Lower lobe of right lung (tissue), 2 donors: ENCODE results near the gene CCDC201. TPM values are rescaled to one million over a fixed set of nuclear protein-coding genes. Genes with fewer than 3 reads are reported as not detected.
A peak's percentile ranks its signal among the peaks of the same experiment; 100 is the strongest.

ENCODE experiments used
- ATAC-seq, 2 donors: fragments of 200-7000 bp; cut with Tn5 transposase; one replicate each; pipeline ENCODE4 v1.9.1; 2020 to 2022; ENCODE audit warnings: mild to moderate bottlenecking in 2 of 2, moderate library complexity in 2 of 2
- DNase-seq: peaks from one replicate; pipeline ENCODE4 v3.0.0-alpha.2; 2020
- H3K27ac ChIP-seq: fragments of 200-600 bp; one replicate; pipeline ENCODE4 v1.8.0; 2022
- H3K27me3 ChIP-seq: fragments of 200-600 bp; one replicate; pipeline ENCODE4 v1.8.0; 2022; ENCODE audit warnings: low read depth
- H3K36me3 ChIP-seq: fragments of 200-600 bp; one replicate; pipeline ENCODE4 v1.8.0; 2022; ENCODE audit warnings: mild to moderate bottlenecking
- H3K4me1 ChIP-seq: fragments of 200-600 bp; one replicate; pipeline ENCODE4 v1.8.0; 2022
- H3K4me3 ChIP-seq: fragments of 200-600 bp; one replicate; pipeline ENCODE4 v1.8.0; 2022; ENCODE audit warnings: mild to moderate bottlenecking
- H3K9me3 ChIP-seq: fragments of 200-600 bp; one replicate; pipeline ENCODE4 v1.8.0; 2022
- intact Hi-C: fragments of 100-400 bp; cut with DNase I; formaldehyde crosslinking; loops from one replicate; pipeline ENCODE4 v1.11.0; 2022
- total RNA-seq: library from RNA; stranded (reverse); fragmentation: NEBNext Ultra II Directional; extraction: Animal tissue kit (Norgen Biotek cat#: 25700); gene quantifications from one replicate; pipeline ENCODE4 v1.2.1, GENCODE V29; 2021
- TF ChIP-seq, protein P1 (sequence below): fragments of 200-600 bp; IDR thresholded peaks from one replicate; pipeline ENCODE4 v1.8.0; 2022; ENCODE audit warnings: antibody characterized with exemption, mild to moderate bottlenecking
- donor health status: DM: no; HTN: yes; CAD: no; lungs with severe emphysema.

CCDC201 gene
- total RNA-seq, 1 donor from 2014 or later: not detected

DNA sequence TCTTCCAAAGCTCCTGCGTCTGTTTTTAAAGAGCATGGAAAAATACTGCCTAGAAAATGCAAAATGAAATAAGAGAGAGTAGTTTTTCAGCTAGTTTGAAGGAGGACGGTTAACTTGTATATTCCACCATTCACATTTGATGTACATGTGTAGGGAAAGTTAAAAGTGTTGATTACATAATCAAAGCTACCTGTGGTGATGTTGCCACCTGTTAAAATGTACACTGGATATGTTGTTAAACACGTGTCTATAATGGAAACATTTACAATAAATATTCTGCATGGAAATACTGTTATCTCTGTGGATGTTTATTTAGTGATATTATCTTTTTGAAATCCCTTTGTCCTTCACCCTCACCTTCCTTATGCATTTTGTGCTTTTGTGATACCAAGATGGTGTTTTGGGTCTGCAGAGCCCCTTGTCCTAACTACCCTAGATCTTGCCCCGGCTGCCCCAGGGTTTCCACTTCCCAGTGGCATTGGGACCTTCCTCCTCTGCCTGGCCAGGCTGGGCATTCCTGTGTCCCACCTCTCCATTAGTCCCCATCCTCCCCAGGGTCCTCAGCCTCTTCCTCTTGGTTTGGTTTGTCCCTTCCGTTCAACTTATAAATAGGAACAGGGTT is 20.6 kb upstream of the CCDC201 start:
- DNase-seq (no peak), ATAC-seq (no peak)
- H3K27me3 ChIP-seq: peaks cover 19% of the 10 kb centered on the region
- no peaks in the 10 kb centered on the region for H3K36me3 ChIP-seq
- H3K4me3 ChIP-seq: no peak overlapping the region
- peaks cover 5% of the 10 kb centered on the region for H3K4me1 ChIP-seq
- H3K27ac ChIP-seq: no peak overlapping the region
- intact Hi-C loops: no loop called here
- TF ChIP-seq, protein P1, sequence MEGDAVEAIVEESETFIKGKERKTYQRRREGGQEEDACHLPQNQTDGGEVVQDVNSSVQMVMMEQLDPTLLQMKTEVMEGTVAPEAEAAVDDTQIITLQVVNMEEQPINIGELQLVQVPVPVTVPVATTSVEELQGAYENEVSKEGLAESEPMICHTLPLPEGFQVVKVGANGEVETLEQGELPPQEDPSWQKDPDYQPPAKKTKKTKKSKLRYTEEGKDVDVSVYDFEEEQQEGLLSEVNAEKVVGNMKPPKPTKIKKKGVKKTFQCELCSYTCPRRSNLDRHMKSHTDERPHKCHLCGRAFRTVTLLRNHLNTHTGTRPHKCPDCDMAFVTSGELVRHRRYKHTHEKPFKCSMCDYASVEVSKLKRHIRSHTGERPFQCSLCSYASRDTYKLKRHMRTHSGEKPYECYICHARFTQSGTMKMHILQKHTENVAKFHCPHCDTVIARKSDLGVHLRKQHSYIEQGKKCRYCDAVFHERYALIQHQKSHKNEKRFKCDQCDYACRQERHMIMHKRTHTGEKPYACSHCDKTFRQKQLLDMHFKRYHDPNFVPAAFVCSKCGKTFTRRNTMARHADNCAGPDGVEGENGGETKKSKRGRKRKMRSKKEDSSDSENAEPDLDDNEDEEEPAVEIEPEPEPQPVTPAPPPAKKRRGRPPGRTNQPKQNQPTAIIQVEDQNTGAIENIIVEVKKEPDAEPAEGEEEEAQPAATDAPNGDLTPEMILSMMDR: no peak
- H3K9me3 ChIP-seq: no peaks in the 10 kb centered on the region

DNA sequence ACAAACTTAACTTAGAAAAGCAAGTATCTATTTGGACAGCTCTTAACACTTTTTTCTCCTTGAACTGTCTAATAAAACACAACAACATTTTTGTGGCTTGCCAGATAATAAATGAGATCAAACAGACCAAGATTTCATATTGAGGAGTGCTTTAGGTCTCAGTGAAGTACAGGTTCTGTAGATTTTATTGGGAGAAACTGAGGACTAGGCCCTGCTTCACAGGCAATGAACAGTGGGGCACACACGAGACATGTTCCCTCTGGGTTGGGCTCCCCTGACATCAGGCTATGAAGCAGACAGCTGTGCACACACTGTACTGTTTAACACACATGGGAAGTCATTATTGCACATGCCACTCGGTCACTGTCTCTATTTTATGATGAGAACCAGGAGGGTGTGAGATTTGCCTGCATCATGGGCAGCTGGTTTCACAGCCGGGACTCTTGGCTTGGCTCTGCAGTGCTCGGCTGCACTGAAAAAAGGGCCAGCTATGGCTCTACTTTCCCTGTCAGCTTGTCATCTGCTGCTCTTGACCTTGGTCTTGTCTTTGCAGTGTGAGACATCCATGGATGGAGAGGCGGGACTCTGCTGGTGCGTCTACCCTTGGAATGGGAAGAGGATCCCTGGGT is 19.6 kb upstream of the CCDC201 start:
- peaks cover 29% of the 10 kb centered on the region for H3K27me3 ChIP-seq
- ATAC-seq: no peak

DNA sequence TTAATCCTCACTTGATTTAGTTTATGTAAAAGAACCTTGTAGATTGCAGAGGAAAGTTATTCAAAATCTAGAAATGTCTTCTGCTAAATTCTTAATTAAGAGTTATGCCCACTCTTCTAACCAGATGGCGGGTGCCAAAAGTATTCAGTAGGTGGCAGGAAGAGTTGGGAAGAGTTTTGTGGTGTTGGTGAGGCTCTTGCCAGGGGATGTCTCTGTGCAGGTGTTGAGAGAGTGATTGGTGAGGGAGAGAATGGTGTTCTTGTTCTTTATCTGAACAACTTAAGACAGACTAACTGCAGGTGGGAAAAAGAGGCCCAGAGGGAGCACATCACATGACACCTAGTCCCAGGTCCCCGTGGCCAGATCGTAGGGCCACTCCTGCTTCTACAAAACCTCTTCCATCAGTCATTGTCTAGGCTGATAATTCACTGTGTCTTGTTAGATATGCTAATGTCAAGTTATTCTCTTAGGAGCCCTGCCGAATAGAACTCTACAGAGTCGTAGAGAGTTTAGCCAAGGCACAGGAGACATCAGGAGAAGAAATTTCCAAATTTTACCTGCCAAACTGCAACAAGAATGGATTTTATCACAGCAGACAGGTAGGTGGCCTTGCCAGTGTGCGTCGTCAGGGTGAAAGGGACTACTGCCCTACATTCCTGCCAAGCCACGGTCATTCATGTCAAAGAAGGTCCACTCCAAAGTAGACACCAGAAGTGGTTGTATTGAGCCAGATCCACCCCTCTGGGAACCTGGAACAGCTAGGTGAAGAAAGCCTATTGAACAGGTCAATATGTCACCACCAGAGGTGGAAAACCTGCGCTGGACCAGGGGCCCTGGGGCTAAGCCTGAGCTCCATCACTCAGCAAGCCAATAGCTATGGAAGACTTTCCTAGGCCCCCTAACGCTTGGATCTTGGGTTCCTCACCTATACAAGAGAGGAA is 18.9 kb upstream of the CCDC201 start:
- Histone ChIP-seq H3K27ac (no peak overlapping the region), H3K4me1 (peaks cover 8% of the 10 kb centered on the region), H3K27me3 (peaks cover 36% of the 10 kb centered on the region), H3K9me3 (no peaks in the 10 kb centered on the region), H3K4me3 (no peak overlapping the region), H3K36me3 (no peaks in the 10 kb centered on the region)
- intact Hi-C loops: no loop called here
- no peak for ATAC-seq
- no peak for DNase-seq
- TF ChIP-seq, protein P1: no peak

More for the DNA sequence above, 19.6 kb upstream of the CCDC201 start:
- intact Hi-C loops: no loop called here
- Histone ChIP-seq H3K36me3 (no peaks in the 10 kb centered on the region), H3K27ac (no peak overlapping the region), H3K9me3 (no peaks in the 10 kb centered on the region), H3K4me1 (peaks cover 8% of the 10 kb centered on the region), H3K4me3 (no peak overlapping the region)
- TF ChIP-seq, protein P1: no peak
- DNase-seq: no peak

DNA sequence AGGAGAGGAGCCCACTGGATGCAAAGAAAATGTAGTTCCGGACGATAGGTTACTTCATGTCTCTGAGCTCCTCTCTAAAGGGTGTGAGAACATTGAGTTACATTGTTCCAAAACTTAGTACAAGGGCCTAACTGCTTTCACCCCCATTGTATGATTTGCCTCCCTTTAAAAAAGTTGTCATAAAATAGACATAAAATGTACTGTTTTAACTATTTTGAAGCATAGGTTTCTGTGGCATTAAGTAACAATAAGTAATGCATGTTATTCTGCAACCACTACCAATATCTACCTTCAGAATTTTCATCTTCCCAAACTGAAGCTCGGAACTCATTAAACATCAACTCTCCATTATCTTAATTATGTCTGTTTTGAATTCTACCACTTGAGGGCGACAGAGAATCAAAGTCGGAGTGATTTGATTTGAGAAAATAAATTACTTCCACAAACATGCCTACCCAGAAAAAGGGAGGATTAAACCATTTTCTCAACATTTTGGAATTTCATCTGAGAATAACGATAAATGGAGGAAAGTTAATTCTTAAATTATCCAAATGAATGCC is 18.1 kb upstream of the CCDC201 start:
- ATAC-seq: no peak
- Histone ChIP-seq H3K27me3 (peaks cover 44% of the 10 kb centered on the region), H3K36me3 (no peaks in the 10 kb centered on the region), H3K4me3 (no peak overlapping the region), H3K4me1 (peaks cover 8% of the 10 kb centered on the region), H3K9me3 (no peaks in the 10 kb centered on the region), H3K27ac (no peak overlapping the region)
- intact Hi-C loops: no loop called here
- TF ChIP-seq, protein P1: peak; percentile 58
- DNase-seq: no peak

DNA sequence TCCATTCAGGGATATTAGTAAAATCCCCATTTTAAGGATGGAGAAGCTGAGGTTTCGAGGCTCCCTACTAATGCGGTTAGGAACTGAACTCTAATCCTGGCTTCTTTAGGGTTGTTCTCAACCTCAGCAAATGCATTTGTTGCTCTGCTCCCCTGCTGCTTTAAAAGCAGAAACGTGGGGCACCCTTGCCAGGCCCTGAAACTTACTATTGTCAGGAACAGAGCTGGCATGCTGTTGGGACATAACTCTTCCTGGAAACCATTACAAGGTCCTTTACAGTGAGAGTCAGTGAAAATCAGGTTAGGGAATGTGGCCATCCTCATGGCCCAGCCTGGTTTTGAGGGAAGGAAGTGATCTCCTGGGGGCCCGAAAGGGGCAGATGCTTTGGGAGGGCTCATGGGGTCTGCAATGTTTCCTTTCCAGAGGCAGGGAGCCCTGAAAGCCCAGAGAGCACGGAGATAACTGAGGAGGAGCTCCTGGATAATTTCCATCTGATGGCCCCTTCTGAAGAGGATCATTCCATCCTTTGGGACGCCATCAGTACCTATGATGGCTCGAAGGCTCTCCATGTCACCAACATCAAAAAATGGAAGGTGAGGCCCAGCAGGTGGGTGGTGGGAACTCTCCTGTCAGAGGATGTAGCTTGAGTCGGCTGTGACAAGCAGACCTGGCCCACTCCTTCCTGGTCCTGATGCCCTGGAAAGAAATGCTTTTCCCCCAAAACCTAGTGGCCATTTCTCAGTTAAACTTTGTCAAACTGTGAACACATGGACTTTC is 17.4 kb upstream of the CCDC201 start:
- no peak overlapping the region for H3K4me3 ChIP-seq
- ATAC-seq (no peak), DNase-seq (no peak)
- no peak overlapping the region for H3K27ac ChIP-seq
- peaks cover 8% of the 10 kb centered on the region for H3K4me1 ChIP-seq
- TF ChIP-seq, protein P1: no peak
- intact Hi-C loops: no loop called here
- peaks cover 48% of the 10 kb centered on the region for H3K27me3 ChIP-seq
- H3K9me3 ChIP-seq: no peaks in the 10 kb centered on the region
- H3K36me3 ChIP-seq: no peaks in the 10 kb centered on the region
